ENCODE data around the gene METRNL.

Gene METRNL

DNA sequence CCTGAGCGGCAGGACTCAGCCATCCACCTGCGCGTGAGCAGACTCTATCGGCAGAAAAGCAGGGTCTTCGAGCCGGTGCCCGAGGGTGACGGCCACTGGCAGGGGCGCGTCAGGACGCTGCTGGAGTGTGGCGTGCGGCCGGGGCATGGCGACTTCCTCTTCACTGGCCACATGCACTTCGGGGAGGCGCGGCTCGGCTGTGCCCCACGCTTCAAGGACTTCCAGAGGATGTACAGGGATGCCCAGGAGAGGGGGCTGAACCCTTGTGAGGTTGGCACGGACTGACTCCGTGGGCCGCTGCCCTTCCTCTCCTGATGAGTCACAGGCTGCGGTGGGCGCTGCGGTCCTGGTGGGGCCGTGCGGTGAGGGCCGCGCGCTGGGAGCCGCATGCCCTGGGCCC is 14.9 kb downstream of the METRNL start:
- DNase-seq = no peak

DNA sequence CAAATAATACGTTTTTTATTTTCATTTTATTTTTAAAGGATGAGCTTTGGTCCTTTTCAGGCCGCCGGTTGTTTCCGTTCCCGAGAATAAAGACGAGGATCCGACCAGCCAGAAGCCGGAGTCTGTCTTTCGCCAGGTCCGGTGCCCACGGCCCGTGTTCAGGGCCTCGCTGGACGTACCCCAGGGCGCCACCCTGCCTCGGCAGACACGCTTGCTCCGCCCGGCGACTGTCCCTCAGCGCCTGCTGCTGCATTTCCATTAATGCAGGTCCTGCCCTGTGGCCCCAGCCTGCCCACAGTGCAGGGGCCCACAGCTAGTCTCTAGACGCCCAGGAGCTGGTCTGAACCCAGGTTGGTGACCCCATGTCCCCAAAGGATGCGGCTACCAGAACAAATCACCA is 15.6 kb downstream of the METRNL start:
- no peak for DNase-seq

DNA sequence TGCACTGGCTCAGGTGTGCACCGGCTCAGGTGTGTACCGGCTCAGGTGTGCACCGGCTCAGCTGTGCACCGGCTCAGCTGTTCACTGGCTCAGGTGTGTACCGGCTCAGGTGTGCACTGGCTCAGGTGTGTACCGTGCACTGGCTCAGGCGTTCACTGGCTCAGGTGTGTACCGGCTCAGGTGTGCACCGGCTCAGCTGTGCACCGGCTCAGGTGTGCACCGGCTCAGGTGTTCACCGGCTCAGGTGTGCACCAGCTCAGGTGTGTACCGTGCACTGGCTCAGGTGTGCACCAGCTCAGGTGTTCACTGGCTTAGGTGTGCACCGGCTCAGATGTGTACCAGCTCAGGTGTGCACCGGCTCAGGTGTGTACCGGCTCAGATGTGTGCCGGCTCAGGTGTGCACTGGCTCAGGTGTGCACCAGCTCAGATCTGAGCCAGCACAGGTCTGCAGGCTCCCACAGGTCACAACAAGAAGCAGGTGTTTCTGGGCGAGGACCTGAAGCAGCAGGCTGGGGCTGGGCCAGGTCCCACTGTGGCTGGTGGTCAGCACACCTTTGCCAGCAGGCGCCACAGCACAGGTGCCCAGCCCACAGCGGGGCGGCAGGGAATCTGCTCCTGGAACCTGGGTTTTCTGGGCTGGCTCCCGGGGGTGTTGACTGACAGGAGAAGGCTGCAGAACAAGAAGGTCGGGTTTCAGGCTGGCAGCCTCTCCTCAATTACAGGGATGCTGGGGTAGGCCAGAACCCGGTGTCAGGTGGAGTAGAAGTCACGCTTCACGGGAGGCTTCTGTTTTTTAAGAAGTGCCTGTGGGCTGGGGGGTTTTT is 17.2 kb downstream of the METRNL start:
- no peak for DNase-seq

DNA sequence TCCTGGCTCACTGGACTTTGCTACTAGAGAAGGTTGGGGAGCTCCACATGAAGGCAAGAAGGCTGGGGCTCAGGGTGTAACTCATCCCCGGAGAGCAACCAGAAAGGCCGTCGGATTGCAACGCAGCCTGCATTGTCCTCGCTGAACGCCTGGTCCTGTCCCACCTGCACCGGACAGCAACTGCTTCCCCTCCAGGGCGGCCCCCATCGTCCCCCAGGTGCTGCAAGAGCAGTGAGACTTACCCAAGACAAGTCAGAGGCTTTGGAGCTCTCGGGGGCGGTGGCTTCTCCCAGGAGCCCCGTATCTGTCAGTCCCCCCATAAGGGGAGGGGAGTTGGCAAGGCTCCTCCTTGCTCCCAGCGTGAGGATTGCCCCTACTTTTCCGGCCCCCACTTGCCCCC is 18.4 kb downstream of the METRNL start:
- no peak for DNase-seq

- no peak for DNase-seq
These were observed 19.1 kb downstream of the METRNL start for GRCh38 chr17:83098241-83099085.

- no peak for DNase-seq
These were observed 19.7 kb downstream of the METRNL start for GRCh38 chr17:83099086-83099555.

GRCh38 chr17:83099570-83100181 is 20.3 kb downstream of the METRNL start:
- no peak for DNase-seq

- DNase-seq = no peak
These were observed 20.9 kb downstream of the METRNL start for GRCh38 chr17:83100220-83100852.

DNA sequence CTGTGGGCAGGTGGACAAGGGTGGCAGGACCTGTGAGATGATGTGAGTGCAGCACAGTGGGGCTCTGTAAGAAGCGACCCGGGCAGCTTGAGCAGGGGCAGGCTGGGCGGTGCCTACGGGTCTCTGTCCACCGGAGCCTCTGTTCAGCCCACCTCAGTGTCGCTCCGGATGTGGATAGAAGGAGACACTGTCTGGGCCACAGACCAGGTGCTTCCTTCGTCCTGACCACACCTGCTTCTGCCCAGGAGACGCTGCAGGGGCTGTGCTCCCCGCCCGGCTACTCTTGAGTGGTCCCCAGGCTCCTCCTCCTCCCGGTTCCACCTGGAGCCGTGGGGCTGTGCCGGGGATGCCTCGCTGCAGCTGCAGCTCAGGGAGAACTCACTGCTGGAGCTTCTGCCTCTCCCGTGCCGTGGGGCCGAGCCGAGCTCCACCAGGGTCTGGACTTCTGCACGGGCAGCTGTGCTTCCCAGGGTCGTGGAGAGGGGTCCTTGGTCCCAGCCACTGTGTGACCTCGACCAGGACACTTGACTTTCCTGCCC is 21.5 kb downstream of the METRNL start:
- DNase-seq = no peak

DNA sequence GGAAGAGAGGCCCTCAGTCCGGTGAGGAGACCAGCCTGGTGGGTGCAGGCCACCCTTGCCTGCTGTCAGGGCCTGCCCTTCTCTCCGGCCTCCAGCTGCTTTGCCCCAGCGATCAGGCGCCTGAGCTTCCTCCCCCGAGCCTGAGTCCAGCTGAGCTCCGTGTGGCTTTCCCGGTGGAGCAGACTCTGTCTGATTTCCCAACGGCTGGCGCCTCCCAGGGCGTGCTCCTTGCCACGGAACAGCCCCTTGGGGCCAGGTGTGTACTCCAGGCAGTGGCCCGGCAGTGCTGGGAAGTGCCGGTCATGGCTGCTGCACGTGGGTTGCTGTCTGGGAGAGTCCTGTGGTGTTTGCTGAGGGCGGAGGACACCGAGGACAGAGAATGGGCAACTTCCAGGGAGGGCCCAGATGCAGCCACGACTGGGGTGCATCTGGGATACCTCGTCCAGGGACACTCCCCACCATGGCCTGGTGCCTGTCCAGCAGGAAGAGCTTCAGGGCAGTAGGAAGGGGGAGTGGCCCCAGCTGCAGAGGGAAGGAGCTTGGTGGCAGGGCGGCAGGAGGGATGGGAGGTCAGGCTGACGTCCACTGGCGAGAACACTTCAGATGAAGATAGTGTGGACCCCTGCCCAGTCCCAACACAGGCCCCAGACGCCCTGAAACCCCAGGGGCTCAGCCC is 22.5 kb downstream of the METRNL start:
- no peak for DNase-seq

- DNase-seq = peak; percentile 69
These were observed 24.0 kb downstream of the METRNL start for GRCh38 chr17:83103200-83103942.

GRCh38 chr17:83103943-83104311 is 24.5 kb downstream of the METRNL start:
- no peak for DNase-seq

DNA sequence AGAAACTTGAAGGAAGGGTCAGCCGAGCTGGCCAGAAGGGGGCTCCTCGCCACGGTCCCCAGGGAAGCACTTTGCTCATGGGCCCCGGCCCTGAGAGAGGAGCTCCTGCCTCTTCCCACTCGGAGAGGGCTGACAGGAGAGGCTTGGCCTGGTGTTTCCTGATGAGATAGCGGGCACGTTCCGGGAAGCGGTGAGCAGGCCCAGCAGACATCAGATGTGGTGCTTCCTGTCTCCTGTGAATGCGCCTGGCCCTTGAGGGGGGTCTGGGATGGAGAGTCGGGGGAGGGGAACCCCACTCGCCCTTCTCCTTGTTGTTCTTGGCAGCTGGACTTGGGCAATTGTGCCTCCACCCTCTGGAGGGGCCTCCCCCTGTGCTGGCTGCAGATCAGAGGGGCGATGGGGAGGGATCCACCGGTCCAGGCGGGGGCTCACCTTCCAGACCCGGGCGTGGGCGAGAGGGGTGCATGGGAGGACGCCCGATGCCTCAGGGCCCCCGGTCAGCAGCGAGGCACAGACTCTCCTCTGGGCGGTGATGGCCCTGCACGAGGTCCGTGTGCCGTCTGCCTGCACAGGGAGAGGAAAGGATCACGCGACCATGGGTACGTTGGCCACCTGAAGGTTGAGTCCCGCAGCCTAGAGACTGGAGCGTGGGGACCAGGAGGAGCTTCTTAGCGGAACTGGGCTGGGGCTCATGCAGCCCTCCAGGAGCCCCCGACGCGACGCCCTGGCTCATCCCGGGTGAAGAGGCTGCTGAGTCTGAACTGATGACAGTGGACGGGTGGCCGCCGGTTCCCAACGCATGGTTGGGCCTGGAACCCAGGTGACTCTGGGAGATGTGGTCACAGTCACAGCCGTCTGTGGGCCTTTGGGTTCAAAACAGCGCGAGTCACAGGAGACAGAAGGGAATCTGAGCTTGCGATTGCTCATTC is 25.4 kb downstream of the METRNL start:
- DNase-seq = no peak

GRCh38 chr17:83105512-83105911 is 26.1 kb downstream of the METRNL start:
- DNase-seq = no peak

- no peak for DNase-seq
These were observed 26.7 kb downstream of the METRNL start for GRCh38 chr17:83106056-83106588.

DNA sequence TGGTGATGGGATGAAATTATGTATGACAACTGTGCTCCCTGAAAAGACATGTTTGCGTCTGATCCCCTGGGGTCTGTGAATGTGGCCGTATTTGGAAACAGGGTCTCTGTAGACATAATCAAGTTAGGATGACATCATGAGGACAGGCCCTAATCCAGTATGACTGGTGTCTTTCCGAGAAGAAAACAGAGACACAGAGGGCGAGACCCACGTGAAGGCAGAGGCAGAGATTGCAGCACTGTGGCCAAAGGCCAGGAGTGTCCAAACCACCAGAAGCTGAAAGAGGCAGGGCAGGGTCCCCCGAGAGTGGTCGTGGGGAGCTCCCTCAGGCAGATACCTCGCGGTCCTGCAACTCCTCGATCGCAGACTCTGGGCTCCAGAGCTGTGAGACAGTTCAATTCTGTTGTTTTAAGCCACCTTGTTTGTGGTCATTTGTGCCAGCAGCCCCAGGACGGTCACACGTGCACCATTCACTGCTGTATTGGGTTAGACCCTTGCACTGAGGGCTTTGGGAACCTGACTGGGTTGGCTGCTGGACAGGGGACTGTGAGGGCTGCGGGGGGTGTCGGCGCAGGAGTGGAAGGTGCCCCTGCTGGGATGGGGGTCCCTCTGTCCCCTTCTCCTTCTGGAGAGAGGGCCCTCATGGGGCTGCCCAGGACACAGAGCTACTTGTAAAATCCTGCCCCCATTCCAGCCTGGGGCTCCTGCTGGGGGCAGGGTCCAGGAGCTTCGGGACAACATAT is 27.7 kb downstream of the METRNL start:
- DNase-seq = no peak

DNA sequence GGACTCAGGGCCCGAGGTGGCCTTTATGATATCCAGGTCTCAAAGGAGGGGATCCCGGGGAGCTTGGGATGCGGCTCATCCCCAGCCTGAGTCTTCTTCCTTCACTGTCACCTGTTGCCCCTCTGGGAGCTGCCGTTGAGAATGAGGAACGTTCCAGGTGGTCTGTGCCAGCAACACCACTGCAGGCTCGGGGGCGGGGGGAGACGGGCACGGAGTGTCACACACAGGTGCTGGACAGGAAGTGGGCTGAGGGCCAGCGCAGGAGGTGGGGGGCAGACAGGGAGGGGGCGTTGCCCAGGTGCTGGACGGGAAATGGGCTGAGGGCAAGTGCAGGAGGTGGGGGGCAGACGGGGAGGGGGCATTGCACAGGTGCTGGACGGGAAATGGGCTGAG is 28.2 kb downstream of the METRNL start:
- no peak for DNase-seq

DNA sequence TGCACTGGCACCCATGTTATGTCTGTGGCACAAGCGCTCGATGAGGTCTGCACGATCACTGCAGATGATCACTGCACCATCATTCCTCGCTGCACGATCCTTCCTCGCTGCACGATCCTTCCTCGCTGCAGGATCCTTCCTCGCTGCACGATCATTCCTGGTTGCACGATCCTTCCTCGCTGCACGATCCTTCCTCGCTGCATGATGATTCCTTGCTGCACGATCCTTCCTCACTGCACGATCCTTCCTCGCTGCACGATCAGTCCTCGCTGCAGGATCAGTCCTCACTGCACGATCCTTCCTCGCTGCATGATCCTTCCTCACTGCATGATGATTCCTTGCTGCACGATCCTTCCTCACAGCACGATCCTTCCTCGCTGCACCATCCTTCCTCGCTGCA is 29.3 kb downstream of the METRNL start:
- DNase-seq = no peak

DNA sequence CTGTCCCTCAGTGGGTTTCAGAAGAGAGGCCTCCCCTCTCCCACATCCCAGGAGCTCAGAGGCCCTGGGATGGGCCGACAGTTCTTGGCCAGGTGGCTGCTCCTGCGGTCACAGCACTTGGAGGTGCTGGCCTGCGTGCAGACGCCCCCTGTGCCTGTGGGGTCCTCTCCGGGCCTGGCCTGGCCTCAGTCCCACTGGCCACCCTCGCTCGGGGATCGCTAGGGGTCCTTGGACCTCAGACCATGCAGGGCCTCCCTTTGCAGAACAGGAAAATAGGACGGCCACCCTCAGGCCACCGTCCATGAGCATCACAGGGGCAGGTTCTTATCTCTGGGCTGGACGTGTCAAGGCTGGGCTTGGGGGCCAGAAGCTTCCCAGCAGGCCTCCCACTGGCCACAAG is 30.0 kb downstream of the METRNL start:
- no peak for DNase-seq

All from stimulated activated CD4-positive, alpha-beta T cell treated with anti-CD3 and anti-CD28 coated beads, Interleukin-1b, Interleukin-23, amount 100 ng/mL, for 48 hours (primary cell).